ENCODE results near the gene FZR1.

FZR1 gene

GRCh38 chr19:3511506-3512251 is 5.6 kb downstream of the FZR1 start:
- intact Hi-C loops (cut with micrococcal nuclease), result no loop called here
- Mint-ChIP-seq H3K9me3 (no peaks in the 10 kb centered on the region), H3K4me3 (no peak overlapping the region), H3K4me1 (ENCODE audit: low read depth) (peaks cover 77% of the 10 kb centered on the region), H3K27ac (no peak overlapping the region), H3K27me3 (no peaks in the 10 kb centered on the region), H3K36me3 (ENCODE audit: low read depth) (peaks cover 87% of the 10 kb centered on the region)

- peaks cover 80% of the 10 kb centered on the region for H3K36me3 Mint-ChIP-seq (ENCODE audit: low read depth)
- peaks cover 72% of the 10 kb centered on the region for H3K4me1 Mint-ChIP-seq (ENCODE audit: low read depth)
- intact Hi-C loops (cut with micrococcal nuclease), result no loop called here
- H3K27me3 Mint-ChIP-seq, result no peaks in the 10 kb centered on the region
- no peak overlapping the region for H3K4me3 Mint-ChIP-seq
- H3K9me3 Mint-ChIP-seq, result no peaks in the 10 kb centered on the region
- no peak overlapping the region for H3K27ac Mint-ChIP-seq
Observed at GRCh38 chr19:3512562-3513228, 6.6 kb downstream of the FZR1 start.

- no peak overlapping the region for H3K27ac Mint-ChIP-seq
- intact Hi-C loops (cut with micrococcal nuclease), result no loop called here
- H3K4me3 Mint-ChIP-seq, result no peak overlapping the region
Observed at GRCh38 chr19:3513229-3514140, 7.4 kb downstream of the FZR1 start.

GRCh38 chr19:3514930-3515329 is 8.8 kb downstream of the FZR1 start:
- no peak overlapping the region for H3K27ac Mint-ChIP-seq
- H3K27me3 Mint-ChIP-seq, result no peaks in the 10 kb centered on the region
- H3K4me1 Mint-ChIP-seq (ENCODE audit: low read depth), result peaks cover 54% of the 10 kb centered on the region
- H3K9me3 Mint-ChIP-seq, result no peaks in the 10 kb centered on the region
- H3K36me3 Mint-ChIP-seq (ENCODE audit: low read depth), result peaks cover 80% of the 10 kb centered on the region
- no peak overlapping the region for H3K4me3 Mint-ChIP-seq
- intact Hi-C loops (cut with micrococcal nuclease), result no loop called here

More at GRCh38 chr19:3513229-3514140, 7.4 kb downstream of the FZR1 start:
- Mint-ChIP-seq H3K27me3 (no peaks in the 10 kb centered on the region), H3K9me3 (no peaks in the 10 kb centered on the region), H3K36me3 (ENCODE audit: low read depth) (peaks cover 80% of the 10 kb centered on the region), H3K4me1 (ENCODE audit: low read depth) (peaks cover 65% of the 10 kb centered on the region)

GRCh38 chr19:3515891-3516422 is 9.8 kb downstream of the FZR1 start:
- intact Hi-C loops (cut with micrococcal nuclease), result no loop called here
- H3K36me3 Mint-ChIP-seq (ENCODE audit: low read depth), result peaks cover 79% of the 10 kb centered on the region
- H3K4me1 Mint-ChIP-seq (ENCODE audit: low read depth), result peaks cover 54% of the 10 kb centered on the region
- no peaks in the 10 kb centered on the region for H3K27me3 Mint-ChIP-seq
- no peak overlapping the region for H3K4me3 Mint-ChIP-seq
- H3K27ac Mint-ChIP-seq, result no peak overlapping the region
- H3K9me3 Mint-ChIP-seq, result no peaks in the 10 kb centered on the region

GRCh38 chr19:3516675-3517207 is 10.6 kb downstream of the FZR1 start:
- Mint-ChIP-seq H3K27ac (no peak overlapping the region), H3K4me1 (ENCODE audit: low read depth) (peaks cover 54% of the 10 kb centered on the region), H3K36me3 (ENCODE audit: low read depth) (peaks cover 79% of the 10 kb centered on the region), H3K9me3 (no peaks in the 10 kb centered on the region), H3K27me3 (no peaks in the 10 kb centered on the region), H3K4me3 (no peak overlapping the region)
- intact Hi-C loops (cut with micrococcal nuclease), result no loop called here

- no peak overlapping the region for H3K4me3 Mint-ChIP-seq
- no peak overlapping the region for H3K27ac Mint-ChIP-seq
- H3K36me3 Mint-ChIP-seq (ENCODE audit: low read depth), result peaks cover 80% of the 10 kb centered on the region
- H3K27me3 Mint-ChIP-seq, result no peaks in the 10 kb centered on the region
- H3K4me1 Mint-ChIP-seq (ENCODE audit: low read depth), result peaks cover 49% of the 10 kb centered on the region
- no peaks in the 10 kb centered on the region for H3K9me3 Mint-ChIP-seq
- intact Hi-C loops (cut with micrococcal nuclease), result no loop called here
Observed at GRCh38 chr19:3517638-3518037, 11.5 kb downstream of the FZR1 start.

- Mint-ChIP-seq H3K9me3 (no peaks in the 10 kb centered on the region), H3K27ac (no peak overlapping the region), H3K27me3 (no peaks in the 10 kb centered on the region), H3K4me1 (ENCODE audit: low read depth) (peaks cover 47% of the 10 kb centered on the region), H3K4me3 (no peak overlapping the region), H3K36me3 (ENCODE audit: low read depth) (peaks cover 83% of the 10 kb centered on the region)
- intact Hi-C loops (cut with micrococcal nuclease), result no loop called here
Observed at GRCh38 chr19:3518255-3518654, 12.1 kb downstream of the FZR1 start.

- intact Hi-C loops (cut with micrococcal nuclease), result no loop called here
- H3K4me3 Mint-ChIP-seq, result no peak overlapping the region
- peaks cover 43% of the 10 kb centered on the region for H3K4me1 Mint-ChIP-seq (ENCODE audit: low read depth)
Observed at GRCh38 chr19:3518659-3519058, 12.5 kb downstream of the FZR1 start.

GRCh38 chr19:3519126-3519525 is 13.0 kb downstream of the FZR1 start:
- peaks cover 83% of the 10 kb centered on the region for H3K36me3 Mint-ChIP-seq (ENCODE audit: low read depth)
- no peak overlapping the region for H3K4me3 Mint-ChIP-seq
- H3K27me3 Mint-ChIP-seq, result no peaks in the 10 kb centered on the region
- H3K4me1 Mint-ChIP-seq (ENCODE audit: low read depth), result peaks cover 39% of the 10 kb centered on the region
- no peak overlapping the region for H3K27ac Mint-ChIP-seq
- no peaks in the 10 kb centered on the region for H3K9me3 Mint-ChIP-seq
- intact Hi-C loops (cut with micrococcal nuclease), result no loop called here

More at GRCh38 chr19:3518659-3519058, 12.5 kb downstream of the FZR1 start:
- H3K36me3 Mint-ChIP-seq (ENCODE audit: low read depth), result peaks cover 83% of the 10 kb centered on the region
- no peaks in the 10 kb centered on the region for H3K27me3 Mint-ChIP-seq
- no peaks in the 10 kb centered on the region for H3K9me3 Mint-ChIP-seq
- no peak overlapping the region for H3K27ac Mint-ChIP-seq

GRCh38 chr19:3520166-3521103 is 14.3 kb downstream of the FZR1 start:
- H3K27me3 Mint-ChIP-seq, result no peaks in the 10 kb centered on the region
- intact Hi-C loops (cut with micrococcal nuclease), result no loop called here
- peak overlapping the region; percentile 51 for H3K27ac Mint-ChIP-seq
- H3K4me3 Mint-ChIP-seq, result no peak overlapping the region
- H3K4me1 Mint-ChIP-seq (ENCODE audit: low read depth), result peaks cover 33% of the 10 kb centered on the region
- H3K36me3 Mint-ChIP-seq (ENCODE audit: low read depth), result peaks cover 84% of the 10 kb centered on the region
- H3K9me3 Mint-ChIP-seq, result no peaks in the 10 kb centered on the region

GRCh38 chr19:3521104-3521445 is 15.0 kb downstream of the FZR1 start:
- H3K27ac Mint-ChIP-seq, result peak overlapping the region; percentile 51

More at GRCh38 chr19:3521104-3521445, 15.0 kb downstream of the FZR1 start:
- no peaks in the 10 kb centered on the region for H3K9me3 Mint-ChIP-seq
- H3K36me3 Mint-ChIP-seq (ENCODE audit: low read depth), result peaks cover 79% of the 10 kb centered on the region
- H3K4me1 Mint-ChIP-seq (ENCODE audit: low read depth), result peaks cover 27% of the 10 kb centered on the region
- no peaks in the 10 kb centered on the region for H3K27me3 Mint-ChIP-seq
- no peak overlapping the region for H3K4me3 Mint-ChIP-seq
- intact Hi-C loops (cut with micrococcal nuclease), result no loop called here

Measured in dendritic cell treated with granulocyte-macrophage colony-stimulating factor and Interleukin-4, amounts not matched to agents 40 ng/mL and 50 ng/mL, for 4 days (primary cell).